Amygdala (tissue), 56 donors: ENCODE data around the gene EPHB1.

Experiments used
- DNase-seq, 56 donors: peaks; one replicate each; lab custom pipeline; 2025; lab: John Stamatoyannopoulos, UW

The EPHB1 gene

DNA sequence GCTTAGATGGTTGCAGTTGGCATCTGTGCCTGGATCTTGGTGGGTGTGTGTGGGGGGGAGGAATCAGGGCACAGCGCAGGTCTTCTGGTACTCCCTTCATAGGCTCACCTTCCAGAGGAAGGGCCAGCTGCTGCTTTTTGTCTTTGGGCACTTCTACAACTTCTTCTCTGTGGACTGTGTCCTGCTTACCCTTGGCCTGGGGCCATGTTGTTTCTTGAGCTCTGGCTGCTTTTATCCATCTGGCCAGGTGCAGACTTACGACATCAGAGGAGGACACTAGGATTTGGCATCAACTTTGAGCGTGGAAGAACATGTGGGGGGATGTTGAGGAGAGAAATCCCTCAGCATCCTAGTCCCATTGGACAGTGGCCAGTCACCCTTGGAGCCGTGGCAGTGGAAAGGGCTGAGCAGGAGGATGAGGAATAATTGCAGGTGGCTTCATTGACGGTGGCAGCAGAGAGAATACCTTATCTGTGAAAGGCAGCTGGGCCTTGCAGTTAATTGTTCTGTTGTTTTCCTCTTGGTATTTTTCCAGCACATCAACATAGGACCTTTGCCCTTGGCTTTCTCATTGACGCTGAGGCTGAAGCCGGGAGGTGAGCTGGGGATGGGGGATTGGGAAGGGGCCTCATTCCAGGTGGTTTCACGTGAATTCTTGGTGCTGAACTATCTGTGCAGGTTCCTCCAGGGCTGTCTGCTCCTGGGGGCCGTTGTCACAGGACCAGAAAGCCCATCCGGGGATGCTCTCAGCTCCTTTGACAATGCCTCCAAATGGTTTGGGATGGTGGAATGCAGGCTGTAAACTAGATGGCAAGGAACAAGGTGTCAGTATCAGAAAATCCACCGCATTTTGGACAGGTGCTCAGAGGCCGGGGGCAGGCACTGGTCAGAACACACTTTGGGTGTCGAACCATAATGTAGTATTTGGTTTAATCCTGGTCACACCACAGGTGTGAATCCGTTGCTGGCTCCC lies 9.7 kb downstream of the EPHB1 start:
- no peak for DNase-seq

DNA sequence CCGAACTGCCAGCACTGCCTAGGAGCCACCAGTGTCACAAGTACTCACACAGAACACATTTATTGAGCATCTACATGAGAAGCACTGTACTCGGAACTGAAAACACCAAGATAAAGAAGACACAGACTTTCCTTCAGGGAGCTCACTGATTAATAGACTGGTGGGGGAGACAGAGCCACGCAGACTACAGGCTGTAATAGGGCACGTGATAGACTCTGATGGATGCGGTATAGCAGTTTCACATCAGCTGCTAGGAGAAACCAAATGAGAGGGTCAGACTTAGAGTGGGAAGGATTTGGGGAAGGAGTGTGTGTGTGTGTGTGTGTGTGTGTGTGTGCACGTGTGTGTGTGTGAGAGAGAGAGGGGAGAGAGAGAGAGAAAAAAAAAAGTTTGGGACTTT lies 12.1 kb downstream of the EPHB1 start:
- no peak for DNase-seq

- DNase-seq, result no peak
Measured at GRCh38 chr3:134808835-134809234, 13.8 kb downstream of the EPHB1 start.

DNA sequence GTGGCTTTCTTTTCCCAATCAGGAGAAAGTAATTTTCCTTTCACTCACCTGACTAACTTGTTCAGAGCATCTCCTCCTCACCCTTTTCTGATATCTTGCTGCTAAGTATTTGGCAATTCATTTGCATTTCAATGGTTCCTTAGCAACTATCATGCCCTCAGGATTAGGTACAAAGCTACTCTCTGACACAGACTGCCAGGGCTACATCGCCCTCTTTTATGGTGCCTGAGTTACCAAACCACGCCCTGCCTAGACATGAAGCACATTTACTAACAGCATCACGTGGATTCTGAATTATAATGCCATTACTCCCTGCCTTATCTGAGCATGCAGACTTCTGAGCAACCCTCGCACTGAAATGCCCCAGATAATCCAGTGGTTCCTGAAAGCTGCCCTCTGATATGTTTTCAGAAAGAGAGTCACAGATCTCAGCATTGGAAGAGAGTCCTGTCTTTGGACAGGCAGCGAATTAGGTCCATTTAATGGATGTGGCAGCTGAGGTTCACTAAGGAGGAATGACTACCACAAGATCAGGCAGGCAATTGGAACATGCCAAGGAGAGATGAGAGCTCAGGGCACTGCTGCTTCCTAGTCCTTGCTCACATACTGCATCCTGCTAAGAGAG lies 14.5 kb downstream of the EPHB1 start:
- DNase-seq, result no peak

- DNase-seq, result no peak
Measured at GRCh38 chr3:134810052-134810435, 15.0 kb downstream of the EPHB1 start.

GRCh38 chr3:134810850-134811249 lies 15.8 kb downstream of the EPHB1 start:
- no peak for DNase-seq

- no peak for DNase-seq
Measured at GRCh38 chr3:134813618-134814017, 18.6 kb downstream of the EPHB1 start.

- no peak for DNase-seq
Measured at GRCh38 chr3:134815519-134815918, 20.5 kb downstream of the EPHB1 start.

GRCh38 chr3:134816623-134817022 lies 21.6 kb downstream of the EPHB1 start:
- no peak for DNase-seq

GRCh38 chr3:134817297-134817696 lies 22.2 kb downstream of the EPHB1 start:
- no peak for DNase-seq

DNA sequence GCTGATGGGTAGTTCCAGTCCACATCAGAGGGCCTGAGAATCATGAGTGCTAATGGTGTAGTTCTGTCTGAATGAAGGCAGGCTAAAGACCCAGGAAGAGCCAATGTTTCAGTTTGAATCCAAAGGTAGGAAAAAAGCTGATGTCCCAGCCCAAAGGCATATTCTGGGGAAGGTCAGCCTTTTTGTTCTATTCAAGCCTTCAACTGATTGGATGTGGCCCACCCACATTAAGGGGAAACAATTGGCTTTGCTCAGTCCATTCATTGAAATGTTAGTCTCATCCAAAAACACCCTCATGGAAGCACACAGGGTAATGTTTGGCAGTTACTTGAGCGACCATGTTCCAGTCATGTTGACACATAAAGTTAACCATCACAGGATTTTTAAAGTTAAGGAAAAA lies 25.9 kb downstream of the EPHB1 start:
- no peak for DNase-seq

- no peak for DNase-seq
Measured at GRCh38 chr3:134822090-134822489, 27.0 kb downstream of the EPHB1 start.

- no peak for DNase-seq
Measured at GRCh38 chr3:134823679-134824078, 28.6 kb downstream of the EPHB1 start.

DNA sequence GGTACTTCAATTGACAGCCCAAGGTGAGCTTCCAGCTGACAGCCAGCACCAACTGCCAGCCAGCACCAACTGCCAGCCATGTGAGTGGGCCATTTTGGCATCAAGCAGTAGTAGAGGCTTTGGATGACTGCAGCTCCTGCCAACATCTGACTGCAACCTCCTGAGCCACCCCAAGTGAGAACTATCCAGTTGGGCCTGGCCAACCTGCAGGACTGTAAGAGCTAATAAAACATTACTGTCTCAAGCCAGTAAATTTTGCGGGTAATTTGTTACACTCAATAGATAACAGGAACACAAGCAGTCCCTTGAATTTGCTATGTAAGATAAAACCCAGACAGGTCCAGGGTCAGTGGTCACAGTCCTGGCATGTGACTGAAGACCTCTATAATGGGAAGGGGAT lies 29.7 kb downstream of the EPHB1 start:
- DNase-seq, result peak in 1 of 56 donors; percentile 9

DNA sequence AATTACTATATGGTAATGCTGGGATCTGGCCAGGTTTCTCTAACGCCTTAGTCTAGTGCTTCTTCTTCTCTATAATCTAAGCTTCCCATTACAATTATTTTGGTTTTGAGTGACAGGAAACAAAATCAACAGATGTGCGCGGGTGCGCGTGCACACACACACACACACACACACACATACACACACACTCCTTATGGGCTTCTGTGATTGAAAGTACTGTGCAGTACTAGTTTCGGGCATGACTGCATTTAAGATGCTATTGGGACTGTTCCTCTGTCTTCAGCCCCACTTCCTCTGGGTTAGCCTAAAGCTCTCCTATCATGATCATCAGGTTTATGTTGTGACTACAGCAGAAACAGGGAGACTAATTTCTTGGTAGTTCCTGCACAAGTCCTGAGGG lies 32.2 kb downstream of the EPHB1 start:
- DNase-seq, result no peak

DNA sequence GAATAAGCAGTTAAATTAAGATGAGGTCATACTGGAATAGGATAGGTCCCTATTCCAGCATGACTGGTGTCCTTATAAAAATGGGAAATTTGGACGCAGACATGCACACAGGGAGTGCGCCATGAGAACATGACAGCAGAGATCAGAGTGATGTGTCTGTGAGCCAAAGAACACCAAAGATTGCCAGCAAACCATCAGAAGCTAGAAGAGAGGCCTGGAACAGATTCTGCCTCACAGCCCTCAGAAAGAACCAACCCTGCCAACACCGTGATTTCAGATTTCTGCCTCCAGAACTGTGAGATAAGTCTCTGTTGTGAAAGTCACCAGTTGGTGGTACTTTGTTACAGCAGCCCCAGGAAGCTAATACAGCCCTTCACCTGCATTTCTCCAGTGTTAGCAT lies 34.7 kb downstream of the EPHB1 start:
- no peak for DNase-seq

DNA sequence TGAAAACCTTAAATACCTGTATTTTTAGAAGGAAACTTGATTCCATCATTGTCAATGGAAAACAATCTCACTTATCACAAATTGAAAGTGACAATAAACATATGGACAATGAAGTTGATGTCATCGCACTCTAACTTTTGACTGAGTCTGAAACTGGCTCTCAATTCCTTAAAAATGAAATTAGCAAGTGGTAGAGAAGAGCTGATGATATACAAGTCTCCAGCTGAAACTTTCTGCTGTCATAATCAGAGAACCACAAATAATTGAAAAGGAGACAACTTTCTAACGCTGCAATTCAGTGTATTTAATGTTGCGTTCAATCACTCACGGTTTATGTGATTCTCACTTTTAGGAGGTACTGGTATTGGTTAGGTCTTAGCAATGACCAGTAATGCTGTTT lies 37.5 kb downstream of the EPHB1 start:
- no peak for DNase-seq

DNA sequence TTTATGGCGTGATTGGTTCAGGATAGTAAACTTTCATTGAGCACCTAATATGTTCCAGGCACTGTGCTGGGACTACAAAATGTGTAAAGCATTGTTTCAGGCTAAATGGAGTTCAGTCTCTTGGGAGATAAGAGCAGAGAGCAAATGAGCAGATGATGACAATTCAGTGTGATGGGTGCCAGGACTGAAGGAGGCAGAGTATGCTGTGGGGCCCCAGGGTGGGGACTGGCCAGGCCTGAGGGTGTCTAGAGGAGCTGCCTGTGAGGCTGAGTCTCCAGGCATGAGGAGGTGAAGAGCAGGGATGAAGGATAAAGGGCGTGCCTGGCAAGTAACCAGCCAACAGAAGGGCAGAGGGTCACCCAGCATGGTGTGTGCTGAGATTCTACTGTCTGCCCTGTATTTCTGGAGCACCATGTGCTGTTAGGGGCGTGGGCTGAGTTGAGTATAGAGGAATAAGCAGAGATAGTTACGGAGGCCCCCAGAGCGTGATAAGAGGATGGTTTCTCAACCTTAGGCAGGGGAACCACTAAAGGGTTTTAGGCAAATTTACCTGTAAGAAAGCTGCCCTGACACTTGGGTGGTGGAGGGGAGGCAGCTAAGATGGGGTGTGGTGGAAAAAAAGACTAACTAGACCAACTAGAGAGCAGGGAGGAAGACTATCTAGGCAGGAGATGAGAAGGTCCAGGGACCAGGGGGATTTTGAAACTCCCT lies 38.5 kb downstream of the EPHB1 start:
- no peak for DNase-seq

DNA sequence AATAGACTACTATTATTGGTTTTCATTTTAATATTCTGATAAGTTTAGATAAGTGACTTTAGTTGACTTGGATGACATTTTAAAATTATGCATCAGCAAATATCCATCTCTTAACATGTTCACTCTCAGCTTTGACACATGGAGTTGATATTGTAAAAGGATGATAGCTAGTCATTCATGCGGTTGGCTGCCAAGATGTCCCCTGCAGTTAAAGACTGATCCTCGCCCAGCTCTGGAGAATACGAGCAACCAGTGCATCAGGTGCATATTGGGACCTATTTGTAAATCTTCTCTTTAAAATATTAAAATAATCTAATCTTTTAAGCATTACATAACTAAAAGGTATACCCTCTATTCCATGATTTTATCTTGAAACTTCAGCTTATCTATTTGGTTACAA lies 41.9 kb downstream of the EPHB1 start:
- DNase-seq, result no peak

DNA sequence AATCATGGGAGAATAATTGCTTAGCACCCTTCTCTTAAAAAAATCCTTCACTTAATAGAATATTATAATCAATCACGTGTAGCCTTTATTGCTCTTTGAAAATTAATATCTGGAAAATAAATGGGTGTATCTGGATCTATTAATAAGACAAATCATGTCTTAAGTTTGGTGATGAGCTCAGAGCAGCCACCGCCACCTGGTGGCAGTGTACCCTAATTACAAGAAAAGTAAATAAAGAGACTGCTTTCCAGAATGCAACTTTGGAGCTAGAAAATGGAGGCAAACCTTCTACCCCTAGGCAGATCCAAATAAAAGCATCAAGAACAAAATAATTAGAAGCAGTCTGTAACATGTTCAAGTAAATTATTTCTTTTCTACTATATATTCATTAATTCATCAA lies 43.5 kb downstream of the EPHB1 start:
- no peak for DNase-seq

DNA sequence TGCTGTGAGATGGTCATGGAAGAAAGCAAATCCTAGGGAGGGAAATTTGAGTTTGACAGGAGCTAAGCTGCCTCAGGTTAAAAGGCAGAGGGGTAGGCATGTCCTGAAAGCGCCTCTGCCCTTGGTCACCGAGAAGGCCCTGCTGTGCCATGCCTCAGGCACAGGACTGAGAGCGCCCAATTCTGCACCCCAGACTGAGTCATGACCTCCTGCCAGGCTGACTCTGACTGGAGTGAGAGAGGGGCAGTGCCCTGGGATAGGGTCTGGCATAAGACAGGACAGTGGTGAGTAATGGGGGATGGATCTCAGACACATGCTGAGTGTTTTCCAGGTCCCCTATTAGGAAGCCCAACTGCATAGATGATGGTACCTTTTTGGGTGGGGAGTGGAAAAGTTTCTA lies 44.4 kb downstream of the EPHB1 start:
- no peak for DNase-seq
